K562 (cell line): Measurements from ENCODE around the gene SH3BGRL2. TPM values are rescaled to one million over a fixed set of nuclear protein-coding genes. Genes with fewer than 3 reads are reported as not detected.
A peak's percentile ranks its signal among the peaks of the same experiment; 100 is the strongest.

Experiments used
- ATAC-seq: fragments of 200-7000 bp; cut with Tn5 transposase; 3 replicates; pipeline ENCODE4 v1.9.1; 2020; ENCODE audit warnings: moderate library complexity
- Bru-seq: library from RNA; stranded (reverse); fragments of 400-500 nt; gene quantifications from one replicate; lab custom pipeline; 2021; lab: Mats Ljungman, UMichigan
- BruChase-seq, 2 experiments: library from RNA; stranded (reverse); fragments of 400-500 nt; gene quantifications; one replicate each; lab custom pipeline; 2021; lab: Mats Ljungman, UMichigan
- BruUV-seq: library from RNA; stranded (reverse); fragments of 400-500 nt; replicated peaks from 2 replicates; lab custom pipeline; 2021; lab: Mats Ljungman, UMichigan
- CTCF ChIA-PET: fragments of 300-600 bp; formaldehyde crosslinking; extraction: SDS; loops from one replicate; lab custom pipeline; 2021; ENCODE audit warnings: low intra/inter-chr PET ratio; lab: Yijun Ruan, JAX
- POLR2A ChIA-PET: fragments of 300-600, 350-650 bp; sonication (Branson Sonifier 250); formaldehyde crosslinking; extraction: SDS; loops from one replicate; lab custom pipeline; 2021; ENCODE audit warnings: antibody characterized with exemption, inconsistent platforms; lab: Yijun Ruan, JAX
- DNase-seq, 4 experiments: peaks; one replicate each; pipeline versions ENCODE4 v3.0.0 to v3.0.0-alpha.2; 2011 to 2018; ENCODE audit warnings: low spot score in 3 of 4, mixed read lengths in 3 of 4; ENCODE audit errors: extremely low read depth in 1 of 4
- FAIRE-seq: peaks from 2 replicates; lab custom pipeline; 2011; peaks lifted over from hg19 to GRCh38; lab: Jason Lieb, UNC
- H2AFZ ChIP-seq: 2 replicates; pipeline ENCODE4 v1.6.0; 2011; ENCODE audit warnings: low read depth, low read length, control low read depth, inconsistent platforms
- H3K27ac ChIP-seq: fragments of 200-600 bp; 3 replicates; pipeline ENCODE4 v1.8.0; 2011; ENCODE audit warnings: low read depth, mild to moderate bottlenecking, control low read depth, inconsistent platforms, low read length, moderate library complexity, mixed read lengths; ENCODE audit errors: extremely low read depth
- H3K27me3 ChIP-seq, 2 experiments: fragments of 300-600 bp in 1 of 2; 2 replicates in 1 of 2; 3 replicates in 1 of 2; pipeline versions ENCODE4 v1.6.0 to v1.8.0; 2011; ENCODE audit warnings: inconsistent platforms in 2 of 2, low read length in 2 of 2, mild to moderate bottlenecking in 1 of 2, mixed read lengths in 1 of 2, moderate library complexity in 1 of 2; ENCODE audit not compliant: control insufficient read depth in 2 of 2, insufficient read depth in 2 of 2
- H3K36me3 ChIP-seq: fragments of 300-600 bp; 3 replicates; pipeline ENCODE4 v1.8.0; 2011; ENCODE audit warnings: mild to moderate bottlenecking, low read length, inconsistent platforms; ENCODE audit not compliant: control insufficient read depth, insufficient read depth
- H3K4me1 ChIP-seq, 2 experiments: fragments of 200-600 bp in 1 of 2; replicated peaks in 1 of 2; 2 replicates in 1 of 2; 3 replicates in 1 of 2; pipeline versions ENCODE4 v1.5.1 to v1.8.0; 2011; ENCODE audit warnings: inconsistent platforms in 2 of 2, low read length in 2 of 2, mild to moderate bottlenecking in 1 of 2, mixed read lengths in 1 of 2, moderate library complexity in 1 of 2; ENCODE audit not compliant: control insufficient read depth in 2 of 2, insufficient read depth in 2 of 2
- H3K4me2 ChIP-seq: 2 replicates; pipeline ENCODE4 v1.6.1; 2011; ENCODE audit warnings: low read length, control low read depth, inconsistent platforms, mixed read lengths; ENCODE audit not compliant: insufficient read depth
- H3K4me3 ChIP-seq: fragments of 200-600 bp; sonication (generic), shearing (Covaris generic); 2 replicates; pipeline ENCODE4 v1.5.1; 2016; ENCODE audit warnings: control low read depth, inconsistent platforms
- H3K79me2 ChIP-seq: fragments of 200-600 bp; 3 replicates; pipeline ENCODE4 v1.8.0; 2011; ENCODE audit warnings: low read length, inconsistent platforms; ENCODE audit not compliant: control insufficient read depth, insufficient read depth
- H3K9ac ChIP-seq, 2 experiments: 2 replicates each; pipeline versions ENCODE4 v1.6.0 to v1.6.1; 2011; ENCODE audit warnings: low read depth in 2 of 2, low read length in 2 of 2, control low read depth in 1 of 2, inconsistent platforms in 1 of 2, mild to moderate bottlenecking in 1 of 2, mixed read lengths in 1 of 2; ENCODE audit not compliant: insufficient read depth in 1 of 2
- H3K9me1 ChIP-seq: one replicate; pipeline ENCODE4 v1.6.0; 2011; ENCODE audit warnings: inconsistent platforms, mild to moderate bottlenecking, low read length, moderate library complexity; ENCODE audit not compliant: control insufficient read depth, insufficient read depth
- H3K9me3 ChIP-seq: replicated peaks from 2 replicates; pipeline ENCODE4 v1.5.1; 2011; ENCODE audit warnings: low read depth, low read length, inconsistent platforms; ENCODE audit not compliant: control insufficient read depth, insufficient read depth
- H4K20me1 ChIP-seq: replicated peaks from 2 replicates; pipeline ENCODE4 v1.6.1; 2011; ENCODE audit warnings: low read length, inconsistent platforms, mixed read lengths; ENCODE audit not compliant: control insufficient read depth, insufficient read depth
- ADNP ChIP-seq: fragments of 200-800 bp; sonication (Bioruptor generic); IDR thresholded peaks from 2 replicates; pipeline ENCODE4 v1.6.1; 2016; ENCODE audit warnings: missing genetic modification characterization, missing compliant biosample characterization
- DACH1 ChIP-seq: fragments of 450-650 bp; IDR thresholded peaks from 2 replicates; pipeline ENCODE4 v1.6.1; 2018; ENCODE audit not compliant: partially characterized antibody
- DLX4 ChIP-seq: fragments of 250-450 bp; sonication (Bioruptor Pico); IDR thresholded peaks from 2 replicates; pipeline ENCODE4 v1.6.1; 2021; ENCODE audit warnings: mild to moderate bottlenecking
- EHMT2 ChIP-seq: fragments of 450-650 bp; IDR thresholded peaks from 2 replicates; pipeline ENCODE4 v1.6.1; 2018; ENCODE audit warnings: antibody characterized with exemption
- FOSL1 ChIP-seq: fragments of 200-800 bp; sonication (Bioruptor generic); conservative IDR thresholded peaks from 2 replicates; pipeline ENCODE4 v1.6.1; 2016; ENCODE audit warnings: missing genetic modification characterization, missing compliant biosample characterization
- MAFG ChIP-seq: fragments of 450-650 bp; conservative IDR thresholded peaks from 2 replicates; pipeline ENCODE4 v1.6.1; 2016; ENCODE audit warnings: missing genetic modification characterization, missing compliant biosample characterization
- MECOM ChIP-seq: fragments of 250-450 bp; sonication (Bioruptor Pico); IDR thresholded peaks from 2 replicates; pipeline ENCODE4 v1.8.0; 2022; ENCODE audit warnings: inconsistent platforms
- NCOA6 ChIP-seq: fragments of 450-650 bp; IDR thresholded peaks from 2 replicates; pipeline ENCODE4 v1.6.1; 2017; ENCODE audit warnings: mild to moderate bottlenecking
- NONO ChIP-seq, 2 experiments: fragments of 200-400 bp in 1 of 2; fragments of 450-650 bp in 1 of 2; formaldehyde crosslinking in 1 of 2; IDR thresholded peaks; 2 replicates each; pipeline ENCODE4 v1.6.1; 2017; ENCODE audit warnings: low read depth in 2 of 2, mild to moderate bottlenecking in 2 of 2, moderate library complexity in 2 of 2, low read length in 1 of 2
- POLR2AphosphoS5 ChIP-seq: IDR thresholded peaks from 2 replicates; pipeline ENCODE4 v1.6.1; 2011; ENCODE audit warnings: mild to moderate bottlenecking, low read depth, low read length, moderate library complexity; ENCODE audit not compliant: control insufficient read depth, insufficient read depth
- POLR3A ChIP-seq: IDR thresholded peaks from 2 replicates; pipeline ENCODE4 v1.6.1; 2011; ENCODE audit warnings: borderline replicate concordance, mild to moderate bottlenecking, moderate library complexity; ENCODE audit not compliant: insufficient read length, insufficient read depth; ENCODE audit errors: extremely low read depth
- SUPT5H ChIP-seq: fragments of 450-650 bp; IDR thresholded peaks from 2 replicates; pipeline ENCODE4 v1.6.1; 2016
- USF1 ChIP-seq: sonication (generic); formaldehyde crosslinking; IDR thresholded peaks from 2 replicates; pipeline ENCODE4 v1.9.0; 2022; ENCODE audit warnings: mild to moderate bottlenecking, missing genetic modification reagents
- ZNF121 ChIP-seq: sonication (generic); formaldehyde crosslinking; conservative IDR thresholded peaks from 2 replicates; pipeline ENCODE4 v1.8.0; 2022; ENCODE audit warnings: missing genetic modification reagents
- ZNF232 ChIP-seq: sonication (generic); formaldehyde crosslinking; IDR thresholded peaks from 2 replicates; pipeline ENCODE4 v1.8.0; 2022; ENCODE audit warnings: mild to moderate bottlenecking, missing genetic modification reagents
- ZNF311 ChIP-seq: fragments of 250-450 bp; sonication (Bioruptor Pico); IDR thresholded peaks from 2 replicates; pipeline ENCODE4 v1.4.0; 2020; ENCODE audit warnings: mild to moderate bottlenecking, moderate library complexity
- WGBS: fragments of 100-300 bp; shearing (Covaris generic); methylation state at CpG from one replicate; pipeline ENCODE4 v1.1.6; 2016; ENCODE audit warnings: low coverage, mixed read lengths; ENCODE audit not compliant: insufficient coverage; ENCODE audit errors: missing lambda C conversion rate; 5-methylcytosine and 5-hydroxymethylcytosine counted together
- in situ Hi-C: fragments of 300-500 bp; cut with MboI; formaldehyde crosslinking; loops from 4 replicates; pipeline ENCODE4 v1.15.0; 2018; ENCODE audit warnings: inconsistent platforms, mixed read lengths
- intact Hi-C: fragments of 100-400 bp; cut with micrococcal nuclease; formaldehyde crosslinking; loops from 2 replicates; pipeline ENCODE4 v1.14.2; 2022
- long read RNA-seq, 3 experiments: library from polyadenylated mRNA in 2 of 3; library from RNA in 1 of 3; unstranded in 2 of 3; stranded (forward) in 1 of 3; transcript quantifications; one replicate each; pipeline ENCODE4 v2.0.0, GENCODE V29; 2019 to 2022
- polyA minus RNA-seq, 3 experiments: library from RNA; depleted of rRNA, polyadenylated mRNA; stranded (reverse); fragments of >200 nt; gene quantifications; 2 replicates each; pipeline ENCODE4 v1.2.3, GENCODE V29; 2011
- polyA plus RNA-seq, 8 experiments: library from polyadenylated mRNA; depleted of rRNA in 4 of 8; stranded (reverse) in 5 of 8; unstranded in 3 of 8; fragments of >200 nt; fragmentation: Nextera tagmentation in 2 of 8; fragmentation: Illumina TruSeq in 1 of 8; extraction: Ambion mirVana in 2 of 8; extraction: Trizol in 1 of 8; gene quantifications; 2 replicates each; pipeline versions ENCODE4 v1.2.1 to v1.2.3, GENCODE V29; 2011 to 2014; ENCODE audit warnings: inconsistent platforms in 1 of 8, missing spikeins in 1 of 8
- total RNA-seq, 7 experiments: library from RNA; depleted of rRNA in 6 of 7; stranded (reverse); fragments of >200 nt in 6 of 7; fragmentation: Illumina TruSeq in 2 of 7; extraction: Trizol in 2 of 7; gene quantifications; 2 replicates each; pipeline versions ENCODE4 v1.2.1 to v1.2.3, GENCODE V29; 2011 to 2021; ENCODE audit warnings: low replicate concordance in 1 of 7

Gene SH3BGRL2
- total RNA-seq (2011; cell fraction: chromatin; rRNA removed; ENCODE audit: low replicate concordance): 1.8 and 7.8 TPM in 2 replicates
- total RNA-seq (2011; cell fraction: nucleolus; rRNA removed): 1.3 and 2.1 TPM in 2 replicates
- 5.4 and 8.2 TPM in 2 replicates for total RNA-seq (2011; cell fraction: nucleoplasm; rRNA removed)
- 7.3 and 8.0 TPM in 2 replicates for total RNA-seq (2014; rRNA removed)
- total RNA-seq (2014; rRNA removed; fragmentation: Illumina TruSeq; extraction: Trizol): 12.1 and 13.6 TPM in 2 replicates
- total RNA-seq (2015; rRNA removed; fragmentation: Illumina TruSeq; extraction: Trizol): 9.1 and 10.2 TPM in 2 replicates
- 9.9 and 10.8 TPM in 2 replicates for total RNA-seq (2021)
- 2.9 and 5.5 TPM in 2 replicates for polyA plus RNA-seq (2011; rRNA removed)
- polyA plus RNA-seq (2011; cell fraction: cytosol; rRNA removed): 1.2 and 1.8 TPM in 2 replicates
- polyA plus RNA-seq (2011; cell fraction: nucleus; rRNA removed): 1.8 and 1.9 TPM in 2 replicates
- polyA plus RNA-seq (2012): 4.4 and 6.3 TPM in 2 replicates
- polyA plus RNA-seq (2014; fragmentation: Illumina TruSeq; extraction: Trizol): 8.3 and 10.5 TPM in 2 replicates
- 1 to 10 TPM; 4.4 to 5.0 TPM for polyA plus RNA-seq (2014; fragmentation: Nextera tagmentation; extraction: Ambion mirVana)
- 6.5 and 8.6 TPM in 2 replicates for polyA plus RNA-seq (2014; rRNA removed)
- 3.8 and 5.6 TPM in 2 replicates for polyA minus RNA-seq (2011; rRNA and poly(A)+ RNA removed)
- 1.7 and 3.1 TPM in 2 replicates for polyA minus RNA-seq (2011; cell fraction: cytosol; rRNA and poly(A)+ RNA removed)
- polyA minus RNA-seq (2011; cell fraction: nucleus; rRNA and poly(A)+ RNA removed): 1.8 and 2.7 TPM in 2 replicates
- Bru-seq, nascent RNA: percentile 70 among the genes with signal in this experiment
- BruChase-seq, experiment 1, labeled RNA remaining after a 2-hour chase: percentile 73 among the genes with signal in this experiment
- percentile 73 among the genes with signal in this experiment for BruChase-seq, experiment 2, labeled RNA remaining after a 6-hour chase
- long read RNA-seq, experiment 1, full-length matches to known transcripts: 25 of 60 reads
- long read RNA-seq, experiment 1, partial matches to known transcripts: 28 of 60 reads
- long read RNA-seq, experiment 1, other reads (novel, unspliced or antisense): 7 of 60 reads
- long read RNA-seq, experiment 2, full-length matches to known transcripts: 4 of 14 reads
- long read RNA-seq, experiment 2, partial matches to known transcripts: 0 of 14 reads
- long read RNA-seq, experiment 2, other reads (novel, unspliced or antisense): 10 of 14 reads
- long read RNA-seq, experiment 3, full-length matches to known transcripts: 4 of 7 reads
- long read RNA-seq, experiment 3, partial matches to known transcripts: 0 of 7 reads
- long read RNA-seq, experiment 3, other reads (novel, unspliced or antisense): 3 of 7 reads

GRCh38 chr6:79630883-79631692 is at the start of gene SH3BGRL2:
TSS of gene SH3BGRL2 (plus strand) at chr6:79631329. CDS start at chr6:79631462, 133 bp downstream.
- ChIA-PET POLR2A (interaction anchor here (0.6 to 5.3 kb wide), 16 partner anchors 8 to 297 kb away, joined by 3 to 34 read pairs (median 5); no protein-coding TSS in a partner anchor), CTCF (no interaction called here)
- in situ Hi-C loops: no loop called here
- Histone ChIP-seq H3K4me2 (peak within 1 kb of the TSS; percentile 89), H3K4me1 (peaks cover 14 to 19% of the 10 kb centered on the region in 2 experiments; a peak in 4 of 5 replicates), H4K20me1 (no peaks in the 10 kb centered on the region), H3K79me2 (peaks cover 28% of the 10 kb centered on the region), H3K27me3 (no peaks in the 10 kb centered on the region), H3K4me3 (peak within 1 kb of the TSS; percentile 74), H3K27ac (peak within 1 kb of the TSS; percentile 56), H2AFZ (peak within 1 kb of the TSS; percentile 90), H3K36me3 (no peaks in the 10 kb centered on the region; the same call in 2 of the 3 replicates), H3K9ac (peak within 1 kb of the TSS; percentile 61 to 95), H3K9me1 (no peaks in the 10 kb centered on the region), H3K9me3 (no peaks in the 10 kb centered on the region)
- peak; percentile 97 for ATAC-seq
- no TSS peak for BruUV-seq
- peak; percentile 87 for FAIRE-seq
- intact Hi-C loops: no loop called here
- peak; percentile 64 to 89 (median 78) for DNase-seq
- WGBS: 1% methylated on average over 32 of the region's 72 CpGs
- TF ChIP-seq ZNF311 (no peak), EHMT2 (no peak), POLR2AphosphoS5 (peak; percentile 65; the same call in 1 of the 2 replicates), ZNF121 (CRISPR knock-in tag) (no peak), ZNF232 (CRISPR knock-in tag) (0 out of 2 replicates have a peak, but pooled peaks have one; percentile 34), SUPT5H (peak; percentile 56), POLR3A (no peak), DLX4 (CRISPR knock-in tag) (no peak), MECOM (CRISPR knock-in tag) (no peak), MAFG (tag) (no peak), FOSL1 (tag) (no peak), NCOA6 (peak; percentile 97), USF1 (CRISPR knock-in tag) (no peak), ADNP (tag) (no peak), DACH1 (no peak), NONO (IDR thresholded peaks at IDR 0.05; ENCODE audit: low read depth in 2 of 2, low read length in 1 of 2) (peak in 1 of 2 experiments; percentile 63; a peak in 1 of 4 replicates)
